Ishikawa (cell line): Measurements from ENCODE around the gene FBXW8.

Source experiments
- CEBPB ChIP-seq: IDR thresholded peaks from 2 replicates; pipeline ENCODE4 v1.6.1; 2012
- CREB1 ChIP-seq: IDR thresholded peaks from 2 replicates; pipeline ENCODE4 v1.6.1; 2012; ENCODE audit warnings: low read depth
- EGR1 ChIP-seq: IDR thresholded peaks from 2 replicates; pipeline ENCODE4 v1.6.1; 2012
- EP300 ChIP-seq: IDR thresholded peaks from 2 replicates; pipeline ENCODE4 v1.6.1; 2012; ENCODE audit warnings: borderline replicate concordance
- FOXM1 ChIP-seq: IDR thresholded peaks from 2 replicates; pipeline ENCODE4 v1.6.1; 2012; ENCODE audit warnings: low read depth, borderline replicate concordance
- NFIC ChIP-seq: IDR thresholded peaks from 2 replicates; pipeline ENCODE4 v1.6.1; 2012
- RAD21 ChIP-seq: IDR thresholded peaks from 2 replicates; pipeline ENCODE4 v1.6.1; 2012; ENCODE audit warnings: low read depth
- TAF1 ChIP-seq: IDR thresholded peaks from 2 replicates; pipeline ENCODE4 v1.6.1; 2012; ENCODE audit warnings: low read depth, mild to moderate bottlenecking
- TCF12 ChIP-seq: IDR thresholded peaks from 2 replicates; pipeline ENCODE4 v1.6.1; 2012; ENCODE audit warnings: low read depth
- TEAD4 ChIP-seq: IDR thresholded peaks from 2 replicates; pipeline ENCODE4 v1.6.1; 2012
- YY1 ChIP-seq: IDR thresholded peaks from 2 replicates; pipeline ENCODE4 v1.6.1; 2012; ENCODE audit warnings: low read depth
- ZBTB7A ChIP-seq: IDR thresholded peaks from 2 replicates; pipeline ENCODE4 v1.6.1; 2012; ENCODE audit warnings: low read depth
- TF ChIP-seq, protein P1 (sequence below): IDR thresholded peaks from 2 replicates; pipeline ENCODE4 v1.6.1; 2012; ENCODE audit warnings: low read depth, mild to moderate bottlenecking
- TF ChIP-seq, protein P2 (sequence below): IDR thresholded peaks from 2 replicates; pipeline ENCODE4 v1.6.1; 2012
- TF ChIP-seq, protein P3 (sequence below): IDR thresholded peaks from 2 replicates; pipeline ENCODE4 v1.6.1; 2012

FBXW8 gene

DNA sequence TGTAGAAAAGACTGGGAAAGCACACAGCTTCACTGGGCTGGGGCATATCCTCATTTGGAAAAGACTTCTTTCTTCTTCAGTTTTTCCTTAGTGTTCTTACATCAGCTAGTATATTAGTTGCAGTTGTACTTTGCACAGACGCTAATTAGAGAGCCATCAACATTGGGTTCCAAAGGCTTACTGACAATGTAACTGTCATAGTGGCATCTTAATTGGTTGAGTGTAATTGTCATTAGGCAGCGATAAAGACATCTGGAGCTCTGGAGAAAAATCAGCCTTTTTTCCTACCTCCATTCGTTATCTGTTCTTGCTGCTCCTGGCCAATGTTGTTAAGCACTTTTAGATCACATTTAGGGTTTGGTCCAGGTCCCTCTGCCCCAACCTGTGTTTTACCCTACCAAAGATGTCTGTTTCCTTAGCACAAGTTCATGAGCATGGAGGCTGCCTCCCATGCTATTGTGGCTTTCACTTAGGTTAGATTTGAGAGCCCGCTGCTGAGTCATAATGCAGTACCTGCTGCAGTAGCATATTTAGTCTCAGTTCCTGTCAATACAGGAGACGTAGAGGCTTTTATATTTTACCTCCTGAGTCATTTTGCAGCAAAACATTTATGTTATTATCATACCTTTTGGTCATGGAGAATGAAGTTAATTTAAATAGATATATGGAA is 49.2 kb downstream of the FBXW8 start:
- TF ChIP-seq ZBTB7A = no peak
- TF ChIP-seq YY1 = no peak
- no peak for TF ChIP-seq TEAD4
- TF ChIP-seq, protein P1, sequence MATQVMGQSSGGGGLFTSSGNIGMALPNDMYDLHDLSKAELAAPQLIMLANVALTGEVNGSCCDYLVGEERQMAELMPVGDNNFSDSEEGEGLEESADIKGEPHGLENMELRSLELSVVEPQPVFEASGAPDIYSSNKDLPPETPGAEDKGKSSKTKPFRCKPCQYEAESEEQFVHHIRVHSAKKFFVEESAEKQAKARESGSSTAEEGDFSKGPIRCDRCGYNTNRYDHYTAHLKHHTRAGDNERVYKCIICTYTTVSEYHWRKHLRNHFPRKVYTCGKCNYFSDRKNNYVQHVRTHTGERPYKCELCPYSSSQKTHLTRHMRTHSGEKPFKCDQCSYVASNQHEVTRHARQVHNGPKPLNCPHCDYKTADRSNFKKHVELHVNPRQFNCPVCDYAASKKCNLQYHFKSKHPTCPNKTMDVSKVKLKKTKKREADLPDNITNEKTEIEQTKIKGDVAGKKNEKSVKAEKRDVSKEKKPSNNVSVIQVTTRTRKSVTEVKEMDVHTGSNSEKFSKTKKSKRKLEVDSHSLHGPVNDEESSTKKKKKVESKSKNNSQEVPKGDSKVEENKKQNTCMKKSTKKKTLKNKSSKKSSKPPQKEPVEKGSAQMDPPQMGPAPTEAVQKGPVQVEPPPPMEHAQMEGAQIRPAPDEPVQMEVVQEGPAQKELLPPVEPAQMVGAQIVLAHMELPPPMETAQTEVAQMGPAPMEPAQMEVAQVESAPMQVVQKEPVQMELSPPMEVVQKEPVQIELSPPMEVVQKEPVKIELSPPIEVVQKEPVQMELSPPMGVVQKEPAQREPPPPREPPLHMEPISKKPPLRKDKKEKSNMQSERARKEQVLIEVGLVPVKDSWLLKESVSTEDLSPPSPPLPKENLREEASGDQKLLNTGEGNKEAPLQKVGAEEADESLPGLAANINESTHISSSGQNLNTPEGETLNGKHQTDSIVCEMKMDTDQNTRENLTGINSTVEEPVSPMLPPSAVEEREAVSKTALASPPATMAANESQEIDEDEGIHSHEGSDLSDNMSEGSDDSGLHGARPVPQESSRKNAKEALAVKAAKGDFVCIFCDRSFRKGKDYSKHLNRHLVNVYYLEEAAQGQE = no peak
- TF ChIP-seq NFIC = no peak
- no peak for TF ChIP-seq CREB1
- TF ChIP-seq, protein P2, sequence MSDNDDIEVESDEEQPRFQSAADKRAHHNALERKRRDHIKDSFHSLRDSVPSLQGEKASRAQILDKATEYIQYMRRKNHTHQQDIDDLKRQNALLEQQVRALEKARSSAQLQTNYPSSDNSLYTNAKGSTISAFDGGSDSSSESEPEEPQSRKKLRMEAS = no peak
- TF ChIP-seq, protein P3, sequence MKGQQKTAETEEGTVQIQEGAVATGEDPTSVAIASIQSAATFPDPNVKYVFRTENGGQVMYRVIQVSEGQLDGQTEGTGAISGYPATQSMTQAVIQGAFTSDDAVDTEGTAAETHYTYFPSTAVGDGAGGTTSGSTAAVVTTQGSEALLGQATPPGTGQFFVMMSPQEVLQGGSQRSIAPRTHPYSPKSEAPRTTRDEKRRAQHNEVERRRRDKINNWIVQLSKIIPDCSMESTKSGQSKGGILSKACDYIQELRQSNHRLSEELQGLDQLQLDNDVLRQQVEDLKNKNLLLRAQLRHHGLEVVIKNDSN = no peak
- no peak for TF ChIP-seq EGR1
- TF ChIP-seq TCF12 = no peak
- no peak for TF ChIP-seq CEBPB
- no peak for TF ChIP-seq RAD21
- no peak for TF ChIP-seq TAF1
- TF ChIP-seq EP300 = no peak

DNA sequence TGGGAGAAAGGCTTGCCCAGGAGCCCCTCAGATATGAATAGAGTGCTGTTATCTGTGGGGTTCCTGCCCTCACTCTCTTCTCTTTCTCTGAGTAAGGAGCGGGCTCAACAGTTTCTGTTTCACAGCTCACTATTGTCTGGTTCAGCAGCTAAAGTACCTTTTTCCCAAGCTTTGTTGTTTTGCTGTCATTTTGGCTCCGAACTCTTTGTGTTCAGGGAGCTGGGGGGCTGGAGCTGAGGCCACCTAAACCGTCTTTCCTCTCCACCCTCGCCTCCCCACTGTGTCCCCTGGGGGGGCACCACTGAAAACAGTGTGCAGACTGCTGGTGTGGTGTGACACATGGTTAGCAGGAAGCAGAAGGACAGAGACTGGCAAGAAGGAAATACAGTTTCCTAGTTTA is 51.4 kb downstream of the FBXW8 start:
- TF ChIP-seq YY1 (no peak), TAF1 (no peak), TEAD4 (no peak)

- TF ChIP-seq, protein P2 = no peak
- TF ChIP-seq, protein P3 = no peak
- TF ChIP-seq CEBPB (no peak), EP300 (no peak), NFIC (no peak), CREB1 (no peak), ZBTB7A (no peak), TEAD4 (no peak), YY1 (no peak), EGR1 (no peak), RAD21 (no peak), TAF1 (no peak), FOXM1 (no peak), TCF12 (no peak)
- TF ChIP-seq, protein P1 = no peak
Observed at GRCh38 chr12:116962783-116963356, 52.1 kb downstream of the FBXW8 start.

DNA sequence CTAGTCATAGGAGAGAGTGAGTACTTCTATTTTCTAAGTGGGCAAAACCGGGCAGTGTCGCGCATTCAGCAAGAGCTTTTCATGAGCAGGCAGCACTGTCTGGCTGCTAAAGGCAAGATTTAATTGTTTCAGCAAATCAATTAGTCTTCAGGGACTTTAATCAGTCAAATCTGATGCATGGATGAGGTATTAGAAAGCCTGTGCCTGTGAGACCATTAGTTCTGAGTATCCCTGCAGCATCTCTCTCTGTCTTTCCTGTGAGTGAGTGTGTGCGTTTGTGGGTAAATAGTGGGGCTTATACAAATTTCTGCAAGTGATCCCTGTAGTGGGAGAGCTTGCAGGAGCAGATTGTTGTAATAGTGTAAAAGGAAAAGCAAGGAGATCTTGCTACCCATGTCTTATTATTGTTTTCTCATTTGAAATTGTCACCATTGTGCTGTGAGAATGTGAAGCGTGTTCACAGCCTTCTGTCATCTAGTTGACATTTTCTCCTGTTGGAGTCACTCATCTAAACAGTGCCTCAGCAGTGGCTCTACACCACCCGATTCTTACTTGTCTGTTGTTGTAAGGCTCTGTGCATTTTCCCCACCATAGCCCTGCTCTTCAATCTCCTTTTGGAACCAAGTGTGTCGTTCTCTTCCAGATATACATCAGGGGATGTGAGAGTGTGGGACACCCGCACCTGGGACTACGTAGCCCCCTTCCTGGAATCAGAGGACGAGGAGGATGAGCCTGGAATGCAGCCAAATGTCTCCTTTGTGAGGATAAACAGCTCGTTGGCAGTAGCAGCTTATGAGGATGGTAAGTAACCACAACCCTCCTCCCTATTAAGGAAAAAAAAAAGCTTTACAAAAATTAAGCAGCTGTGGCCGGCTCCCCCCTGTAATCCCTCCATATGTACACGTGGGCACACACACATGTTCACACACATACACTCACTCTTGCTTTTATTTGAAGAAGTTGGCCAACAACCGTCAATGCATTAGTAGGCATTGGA is 53.6 kb downstream of the FBXW8 start:
- TF ChIP-seq FOXM1 (no peak), CEBPB (no peak), ZBTB7A (no peak), CREB1 (no peak), TCF12 (no peak), NFIC (no peak), EGR1 (no peak), EP300 (no peak), YY1 (no peak), TAF1 (no peak), RAD21 (no peak), TEAD4 (no peak)
- TF ChIP-seq, protein P3 = no peak
- TF ChIP-seq, protein P1 = no peak
- TF ChIP-seq, protein P2 = no peak
